ENCODE data around the gene ARHGEF28.

DNA sequence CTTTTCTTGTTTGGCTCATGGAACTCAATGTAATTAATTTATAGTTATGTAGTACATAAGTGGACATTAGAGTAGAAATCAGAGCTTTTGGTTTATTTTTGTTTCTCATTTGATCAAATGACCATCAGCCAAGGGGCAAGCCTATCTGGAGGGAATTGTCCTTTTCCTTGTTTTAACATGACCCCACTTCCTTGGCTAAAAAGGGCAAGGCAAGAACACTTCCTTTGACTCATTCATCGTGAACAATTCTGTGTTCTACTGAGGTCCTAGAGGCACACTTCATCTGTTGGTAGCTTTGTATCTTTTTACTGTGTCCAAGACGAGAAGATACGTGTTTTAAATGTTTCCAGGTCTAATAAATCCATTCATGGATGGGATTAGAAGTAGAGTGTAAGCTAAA lies 148.9 kb downstream of the ARHGEF28 start:
- no peak for TF ChIP-seq CTCF (conservative IDR thresholded peaks at IDR 0.05; ENCODE audit: low read depth, low read length)
- TF ChIP-seq POLR2A (IDR thresholded peaks at IDR 0.05; ENCODE audit: low read depth, low read length) = no peak
- TF ChIP-seq USF2 (IDR thresholded peaks at IDR 0.05; ENCODE audit: low read depth, low read length) = no peak
- no peak for TF ChIP-seq SMC3 (IDR thresholded peaks at IDR 0.05; ENCODE audit: low read depth, low read length)
- no peak for TF ChIP-seq MXI1 (IDR thresholded peaks at IDR 0.05; ENCODE audit: borderline replicate concordance, low read depth, low read length)
- no peak for TF ChIP-seq RFX5 (IDR thresholded peaks at IDR 0.05; ENCODE audit: low read depth, low read length)
- TF ChIP-seq RAD21 (IDR thresholded peaks at IDR 0.05; ENCODE audit: low read length) = no peak
